Measurements from ENCODE around the gene EIF4E3.
A peak's percentile ranks its signal among the peaks of the same experiment; 100 is the strongest.

EIF4E3 gene

GRCh38 chr3:71725271-71725991 is at the start of gene EIF4E3:
TSS of gene EIF4E3 (minus strand) at chr3:71725402. CDS start at chr3:71725367, 35 bp downstream.
- peak; percentile 94 for DNase-seq (ENCODE audit: low spot score)

GRCh38 chr3:71771884-71772283 is 46.7 kb upstream of the EIF4E3 start:
- no peak for DNase-seq (ENCODE audit: low spot score)

DNA sequence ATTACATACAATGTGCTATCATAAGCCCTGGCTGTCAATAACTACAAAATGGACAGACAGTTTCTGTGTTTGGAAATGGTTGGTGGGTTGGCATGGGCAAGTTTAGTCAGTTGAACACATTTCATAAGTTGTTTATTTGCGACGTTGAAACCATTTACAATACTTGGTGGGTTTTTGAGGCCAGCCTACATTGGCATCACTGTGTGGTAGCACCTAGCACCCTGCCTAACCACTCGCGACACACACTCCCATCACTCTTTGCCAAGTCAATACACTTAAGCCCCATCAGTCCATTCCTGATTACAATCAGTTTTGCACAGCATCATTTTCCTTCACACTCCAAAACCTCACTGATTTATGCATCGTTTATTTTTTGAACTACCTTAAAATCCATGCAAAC is 45.9 kb upstream of the EIF4E3 start:
- no peak for DNase-seq (ENCODE audit: low spot score)

DNA sequence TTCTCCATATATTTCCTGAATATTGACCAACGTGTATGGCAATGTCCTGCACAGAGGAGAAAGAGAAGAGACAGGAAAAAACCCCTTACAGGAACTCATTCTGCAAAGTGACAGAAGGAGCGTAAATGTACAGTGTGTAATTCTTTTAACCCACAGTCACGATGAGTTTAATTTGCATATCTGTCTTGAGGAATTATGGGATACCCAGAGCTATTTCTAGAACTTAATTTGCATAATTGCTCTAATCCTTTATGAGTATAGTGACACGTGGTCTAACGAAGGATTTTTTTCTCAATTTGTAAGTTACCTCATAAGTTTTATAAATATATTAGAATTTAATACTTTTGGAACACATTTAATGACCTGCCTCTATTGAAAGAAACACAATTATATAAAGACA is 38.2 kb upstream of the EIF4E3 start:
- no peak for DNase-seq (ENCODE audit: low spot score)

DNA sequence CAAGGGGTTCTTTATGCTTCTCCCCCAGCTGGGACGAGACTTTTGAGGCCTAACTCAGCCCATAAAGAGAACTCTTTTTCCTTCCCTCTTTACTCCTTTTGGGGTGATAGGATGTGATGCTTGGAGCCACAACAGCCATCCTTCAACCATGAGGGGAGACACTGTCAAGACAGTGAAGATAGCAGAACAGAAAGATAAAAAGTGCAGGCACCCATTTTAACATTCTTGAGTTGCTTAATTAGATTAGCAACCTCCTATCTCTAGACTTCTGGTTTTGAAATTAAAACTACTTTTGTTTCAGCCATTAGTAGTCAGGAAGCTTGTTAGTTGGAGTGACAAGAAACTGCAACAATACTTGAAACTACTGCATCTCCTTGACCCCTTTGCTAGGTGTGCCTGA is 34.9 kb upstream of the EIF4E3 start:
- DNase-seq (ENCODE audit: low spot score): no peak

GRCh38 chr3:71759401-71759800 is 34.2 kb upstream of the EIF4E3 start:
- DNase-seq (ENCODE audit: low spot score): no peak

DNA sequence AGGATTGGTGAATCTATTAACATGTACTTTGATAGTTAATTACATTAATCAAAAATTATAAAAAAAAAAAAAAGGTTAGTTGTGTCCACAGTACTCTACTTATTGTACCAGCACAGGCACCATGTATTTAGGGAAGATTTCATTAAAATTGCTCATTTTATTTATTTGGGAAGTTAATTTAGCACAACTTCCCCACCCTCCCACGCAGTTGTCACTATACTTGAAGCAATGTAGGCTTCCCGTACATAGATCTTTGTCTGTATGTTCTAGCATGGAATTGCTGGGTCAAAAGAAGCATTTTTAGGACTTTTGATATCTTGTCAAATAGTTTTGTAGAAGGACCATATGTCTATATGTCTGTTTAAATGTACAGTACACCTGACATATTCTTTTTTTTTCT is 32.9 kb upstream of the EIF4E3 start:
- DNase-seq (ENCODE audit: low spot score): no peak

- DNase-seq (ENCODE audit: low spot score): no peak
These were observed 29.5 kb upstream of the EIF4E3 start for GRCh38 chr3:71754610-71755253.

GRCh38 chr3:71753701-71754609 is 28.8 kb upstream of the EIF4E3 start, which contains the start of gene GPR27:
TSS of gene GPR27 (plus strand) at chr3:71753855. CDS start at chr3:71754050, 195 bp downstream.
- DNase-seq (ENCODE audit: low spot score): peak; percentile 58

DNA sequence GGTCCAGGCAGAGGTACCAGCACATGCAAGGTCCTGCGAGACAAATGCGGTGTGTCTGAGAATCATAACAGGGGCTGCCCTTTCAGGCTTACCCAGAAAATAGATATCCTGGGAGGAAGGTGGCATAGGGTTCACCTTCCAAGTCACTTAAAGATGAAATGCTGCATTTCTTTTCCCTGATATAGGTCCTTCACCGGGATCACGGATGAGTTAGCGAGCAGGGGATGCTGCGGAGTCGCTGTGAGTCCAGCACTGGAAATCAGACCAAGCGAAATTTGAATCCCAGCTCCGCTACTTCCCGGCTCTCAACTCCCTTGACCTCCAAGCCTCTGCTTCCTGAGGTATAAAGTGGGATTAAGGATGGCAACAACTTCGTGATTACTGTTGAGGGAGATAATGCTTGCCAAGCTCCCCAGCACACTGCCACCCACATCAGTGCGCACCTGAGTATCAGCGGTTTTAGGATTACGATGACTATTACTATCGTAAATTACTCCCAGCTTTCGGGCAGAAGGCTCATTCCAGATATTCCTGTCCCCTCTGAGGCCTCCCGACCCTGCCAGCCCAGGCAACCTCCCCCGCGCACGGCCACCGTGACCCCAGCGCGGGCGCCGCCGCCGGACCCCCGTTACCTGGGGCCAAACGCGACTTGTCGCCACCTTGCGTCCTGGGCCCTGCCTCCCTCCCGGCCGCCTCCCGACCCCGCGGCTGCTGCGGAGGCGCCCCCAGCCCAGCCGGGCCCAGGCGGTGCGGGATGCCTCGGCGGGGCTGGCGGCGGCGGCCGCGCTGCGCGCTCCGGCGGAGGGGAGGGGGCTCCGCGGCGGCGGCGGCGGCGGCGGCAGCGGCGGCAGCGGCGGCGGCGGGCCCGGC is 27.9 kb upstream of the EIF4E3 start:
- DNase-seq (ENCODE audit: low spot score): no peak

DNA sequence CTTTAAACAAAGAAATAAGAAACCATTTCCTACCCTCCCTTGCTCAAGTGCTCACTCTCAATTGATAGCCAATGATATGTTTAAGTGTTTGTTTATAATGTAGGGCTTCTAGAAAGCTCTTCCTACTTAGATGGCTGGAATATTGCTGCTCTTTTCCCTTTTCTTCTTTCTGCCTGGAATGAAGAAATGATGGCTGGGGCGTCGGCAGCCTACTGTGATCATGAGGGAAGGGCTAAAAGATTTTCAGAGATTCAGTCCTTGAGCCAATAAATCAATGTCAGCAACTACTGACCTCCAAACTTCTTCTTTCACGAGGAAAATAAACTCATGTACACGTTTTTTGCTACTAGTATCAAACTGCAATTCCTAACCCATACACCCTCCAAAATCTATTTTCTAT is 26.4 kb upstream of the EIF4E3 start:
- no peak for DNase-seq (ENCODE audit: low spot score)

DNA sequence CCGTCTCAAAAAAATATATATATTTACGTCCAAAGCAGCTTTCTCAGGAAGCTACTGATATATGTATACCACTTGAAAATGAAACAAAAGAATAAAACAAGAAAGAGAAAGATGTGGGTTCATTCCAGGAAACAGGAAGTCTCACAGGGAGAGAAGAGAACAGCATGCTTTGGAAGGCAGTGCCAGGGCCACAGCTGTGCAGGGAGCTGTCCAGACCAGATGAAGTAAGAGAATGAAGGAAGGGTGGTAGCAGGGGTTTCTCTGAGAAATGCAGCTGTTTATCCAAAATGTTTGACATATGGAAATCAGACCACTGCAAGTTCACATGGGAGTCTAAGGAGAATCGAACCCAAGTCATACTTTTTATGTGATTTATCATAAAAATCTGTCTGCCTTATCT is 19.5 kb upstream of the EIF4E3 start:
- DNase-seq (ENCODE audit: low spot score): no peak

- DNase-seq (ENCODE audit: low spot score): no peak
These were observed 17.4 kb upstream of the EIF4E3 start for GRCh38 chr3:71742621-71743020.

DNA sequence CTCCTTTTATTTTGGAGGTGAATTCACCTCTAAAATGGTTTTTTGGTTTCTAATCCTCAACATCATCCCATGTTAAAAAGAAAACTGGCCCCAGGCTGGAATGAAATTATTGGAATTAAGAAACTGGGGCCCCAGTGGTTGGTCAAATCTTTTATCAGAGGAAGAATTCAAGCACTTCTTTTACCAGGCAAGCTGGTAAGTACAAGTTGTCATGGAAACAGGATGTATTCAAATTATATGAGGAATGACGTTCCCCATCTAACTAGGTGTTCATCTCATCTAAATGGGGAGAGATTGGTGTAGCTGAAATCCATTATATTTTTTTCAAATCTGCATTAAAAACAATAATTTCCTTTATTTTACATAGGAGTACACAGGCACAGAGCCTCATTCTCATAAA is 9.7 kb upstream of the EIF4E3 start:
- no peak for DNase-seq (ENCODE audit: low spot score)

GRCh38 chr3:71733319-71733718 is 8.1 kb upstream of the EIF4E3 start:
- no peak for DNase-seq (ENCODE audit: low spot score)

DNA sequence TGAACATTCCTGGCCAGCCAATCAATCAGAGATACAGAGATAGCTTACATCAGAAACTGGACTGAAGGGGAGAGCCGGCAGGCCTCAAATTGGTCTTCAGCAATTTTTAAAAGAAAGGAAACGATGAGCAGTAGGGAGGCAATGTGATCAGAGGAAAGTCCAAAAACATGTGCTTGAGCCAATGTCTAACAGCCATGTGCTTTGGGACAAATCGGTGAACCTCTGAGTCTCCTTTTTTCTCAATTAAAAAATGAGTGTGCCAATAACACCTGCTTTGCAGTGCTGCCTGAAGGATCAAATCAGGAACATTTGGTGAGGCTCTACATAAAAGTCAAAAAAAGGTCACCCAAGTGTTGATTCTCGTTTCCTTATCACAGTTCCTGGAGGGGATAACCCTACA is 7.4 kb upstream of the EIF4E3 start:
- DNase-seq (ENCODE audit: low spot score): no peak

GRCh38 chr3:71728632-71729342 is 3.6 kb upstream of the EIF4E3 start:
- DNase-seq (ENCODE audit: low spot score): no peak

GRCh38 chr3:71726146-71726545 is 944 bp upstream of the EIF4E3 start:
- no peak for DNase-seq (ENCODE audit: low spot score)

GRCh38 chr3:71724584-71725270 is 475 bp downstream of the EIF4E3 start:
- DNase-seq (ENCODE audit: low spot score): peak; percentile 70

- DNase-seq (ENCODE audit: low spot score): no peak
These were observed 1.1 kb downstream of the EIF4E3 start for GRCh38 chr3:71724171-71724453.

Measured in GM03348 (cell line).